Measurements from ENCODE around the gene TMEM131L. TPM values are rescaled to one million over a fixed set of nuclear protein-coding genes. Genes with fewer than 3 reads are reported as not detected.
"Not testable (repeated sequence)": the region's sequence is repeated elsewhere in the genome, so short reads cannot be mapped to it uniquely, and the experiment has no call there.

The TMEM131L gene
- total RNA-seq, 1 donor from 2014 or later: 28.1 TPM

DNA sequence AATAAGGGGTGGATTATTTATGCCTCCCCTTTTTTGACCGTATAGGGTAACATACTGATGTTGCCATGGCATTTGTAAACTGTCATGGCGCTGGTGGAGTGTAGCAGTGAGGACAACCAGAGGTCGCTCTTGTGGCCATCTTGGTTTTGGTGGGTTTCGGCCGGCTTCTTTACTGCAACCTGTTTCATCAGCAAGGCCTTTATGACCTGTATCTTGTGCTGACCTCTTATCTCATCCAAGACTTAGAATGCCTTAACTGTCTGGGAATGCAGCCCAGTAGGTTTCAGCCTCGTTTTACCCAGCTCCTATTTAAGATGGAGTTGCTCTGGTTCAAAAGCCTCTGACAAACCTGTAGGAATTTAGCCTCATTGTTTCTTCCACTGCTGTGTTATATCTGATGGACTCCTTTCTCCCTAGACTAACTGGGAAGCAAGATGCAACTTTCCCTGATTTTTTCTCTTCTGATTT is 71.4 kb downstream of the TMEM131L start:
- H3K4me1 Mint-ChIP-seq (ENCODE audit: low read depth): peaks cover 43% of the 10 kb centered on the region
- intact Hi-C loops (cut with micrococcal nuclease): no loop called here

DNA sequence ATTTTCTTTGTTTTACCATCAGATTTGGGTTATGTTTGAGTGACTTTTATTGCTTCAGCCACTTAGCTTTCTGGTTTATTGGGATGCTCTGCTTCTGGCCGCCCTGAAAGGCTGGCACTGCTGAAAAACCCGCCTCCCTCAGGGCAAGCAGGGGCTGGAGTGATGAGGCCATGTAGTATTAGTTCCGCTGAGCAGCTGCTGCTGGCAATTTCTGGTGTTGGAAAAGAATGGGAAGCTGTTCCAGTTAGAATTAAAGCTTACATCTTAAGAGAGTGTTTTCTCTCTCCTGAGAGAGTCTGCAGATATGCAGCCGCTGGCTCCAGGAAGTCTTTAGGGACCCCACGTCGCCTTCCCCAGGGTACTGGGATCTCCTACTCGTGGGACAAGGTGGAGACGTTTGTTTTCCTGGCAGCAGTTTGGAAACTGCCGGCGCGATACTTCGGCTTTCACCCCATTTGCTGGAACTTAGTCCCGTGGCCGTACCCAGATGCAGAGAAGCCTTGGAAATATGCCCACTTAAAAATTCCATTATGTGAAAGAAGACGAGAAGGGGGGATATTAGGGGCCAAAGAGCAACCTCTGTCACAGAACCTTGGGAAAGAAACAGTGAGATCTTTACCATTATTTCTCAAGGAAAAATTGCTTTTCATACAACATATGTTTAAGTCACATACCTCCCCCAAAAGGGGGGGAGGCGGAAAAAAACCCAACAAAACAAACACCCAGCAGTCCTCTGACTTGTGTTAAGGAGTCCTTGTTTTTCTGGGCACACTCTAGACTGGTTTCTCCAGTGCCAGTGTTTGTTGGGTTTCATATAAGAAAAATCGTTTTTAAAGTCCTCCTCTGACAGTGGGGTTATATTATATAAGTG is 72.6 kb downstream of the TMEM131L start:
- Mint-ChIP-seq H3K4me1 (ENCODE audit: low read depth) (peaks cover 41% of the 10 kb centered on the region), H3K27me3 (ENCODE audit: low read depth) (no peaks in the 10 kb centered on the region), H3K9me3 (no peaks in the 10 kb centered on the region), H3K36me3 (ENCODE audit: low read depth) (peaks cover 32% of the 10 kb centered on the region), H3K27ac (no peak overlapping the region), H3K4me3 (ENCODE audit: low read depth) (no peak overlapping the region)
- DNase-seq (ENCODE audit: low spot score): no peak
- intact Hi-C loops (cut with micrococcal nuclease): no loop called here

More for the DNA sequence above, 71.4 kb downstream of the TMEM131L start:
- Mint-ChIP-seq H3K4me3 (ENCODE audit: low read depth) (no peak overlapping the region), H3K9me3 (no peaks in the 10 kb centered on the region), H3K36me3 (ENCODE audit: low read depth) (peaks cover 34% of the 10 kb centered on the region), H3K27ac (no peak overlapping the region), H3K27me3 (ENCODE audit: low read depth) (no peaks in the 10 kb centered on the region)
- DNase-seq (ENCODE audit: low spot score): no peak

GRCh38 chr4:153539422-153539821 is 73.3 kb downstream of the TMEM131L start:
- peaks cover 39% of the 10 kb centered on the region for H3K4me1 Mint-ChIP-seq (ENCODE audit: low read depth)
- no peaks in the 10 kb centered on the region for H3K27me3 Mint-ChIP-seq (ENCODE audit: low read depth)

DNA sequence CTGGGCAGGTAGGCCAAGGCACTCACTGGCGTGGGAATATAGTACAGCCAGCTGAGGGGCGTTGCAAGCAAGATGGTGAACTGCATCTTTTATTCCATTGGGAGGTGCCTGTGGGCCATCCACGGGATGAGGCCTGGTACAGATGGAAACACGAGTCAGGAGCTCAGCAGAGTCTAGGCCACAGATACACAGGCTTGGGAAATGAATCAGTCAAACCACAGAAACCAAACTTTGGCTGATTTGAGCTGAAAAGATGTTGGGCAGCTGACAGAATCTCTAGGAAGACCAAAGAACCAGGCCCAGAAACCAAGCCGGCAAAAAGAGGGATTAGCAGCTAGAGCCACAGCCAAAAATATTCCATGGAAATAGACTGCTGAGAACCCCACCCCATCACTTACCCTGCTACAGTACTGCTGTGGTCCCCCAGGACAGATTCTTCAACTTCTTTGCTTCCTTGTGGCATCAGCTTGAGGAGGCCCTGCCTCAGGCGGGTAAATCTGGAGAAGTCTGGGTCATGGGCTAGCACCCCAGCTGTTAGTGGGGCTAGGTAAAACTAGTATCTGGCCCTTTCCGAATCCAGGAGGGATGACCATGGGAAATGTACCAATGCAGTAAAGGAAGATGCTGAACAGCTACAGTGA is 75.4 kb downstream of the TMEM131L start:
- Mint-ChIP-seq H3K4me3 (ENCODE audit: low read depth) (no peak overlapping the region), H3K27ac (no peak overlapping the region), H3K4me1 (ENCODE audit: low read depth) (peaks cover 30% of the 10 kb centered on the region), H3K36me3 (ENCODE audit: low read depth) (peaks cover 21% of the 10 kb centered on the region), H3K27me3 (ENCODE audit: low read depth) (no peaks in the 10 kb centered on the region), H3K9me3 (no peaks in the 10 kb centered on the region)
- intact Hi-C loops (cut with micrococcal nuclease): loop anchor here (2.0 kb wide), 1 partner anchor 19 kb away; no protein-coding TSS in a partner anchor
- no peak for DNase-seq (ENCODE audit: low spot score)

More at GRCh38 chr4:153539422-153539821, 73.3 kb downstream of the TMEM131L start:
- DNase-seq (ENCODE audit: low spot score): no peak
- Mint-ChIP-seq H3K27ac (no peak overlapping the region), H3K36me3 (ENCODE audit: low read depth) (peaks cover 30% of the 10 kb centered on the region), H3K4me3 (ENCODE audit: low read depth) (no peak overlapping the region), H3K9me3 (no peaks in the 10 kb centered on the region)
- intact Hi-C loops (cut with micrococcal nuclease): no loop called here

DNA sequence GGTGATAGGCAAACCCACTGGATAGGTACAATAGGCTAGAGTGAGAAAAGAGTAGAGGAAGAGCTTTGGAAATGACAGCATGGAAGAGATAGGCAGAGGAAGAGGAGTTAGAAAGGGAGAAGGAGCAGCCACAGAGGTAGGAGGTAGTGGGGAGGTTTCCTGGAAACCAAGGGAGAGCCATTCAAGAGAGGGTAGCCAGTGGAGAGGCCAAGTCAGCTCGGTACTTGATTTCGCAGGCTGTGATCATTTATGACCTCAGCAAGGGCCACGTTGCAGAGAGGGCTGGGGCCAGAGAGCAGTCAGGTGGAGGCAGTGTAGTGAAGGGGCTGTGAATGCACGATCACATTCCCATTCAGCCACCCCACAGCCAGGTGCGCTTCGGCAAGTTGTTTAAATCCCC is 76.0 kb downstream of the TMEM131L start:
- peaks cover 21% of the 10 kb centered on the region for H3K36me3 Mint-ChIP-seq (ENCODE audit: low read depth)
- no peaks in the 10 kb centered on the region for H3K27me3 Mint-ChIP-seq (ENCODE audit: low read depth)
- no peak for DNase-seq (ENCODE audit: low spot score)
- peaks cover 30% of the 10 kb centered on the region for H3K4me1 Mint-ChIP-seq (ENCODE audit: low read depth)
- H3K9me3 Mint-ChIP-seq: no peaks in the 10 kb centered on the region
- intact Hi-C loops (cut with micrococcal nuclease): no loop called here
- H3K27ac Mint-ChIP-seq: no peak overlapping the region
- no peak overlapping the region for H3K4me3 Mint-ChIP-seq (ENCODE audit: low read depth)

- H3K27me3 Mint-ChIP-seq (ENCODE audit: low read depth): no peaks in the 10 kb centered on the region
- no peak overlapping the region for H3K27ac Mint-ChIP-seq
- intact Hi-C loops (cut with micrococcal nuclease): no loop called here
- peaks cover 30% of the 10 kb centered on the region for H3K4me1 Mint-ChIP-seq (ENCODE audit: low read depth)
- H3K36me3 Mint-ChIP-seq (ENCODE audit: low read depth): peaks cover 18% of the 10 kb centered on the region
- no peak overlapping the region for H3K4me3 Mint-ChIP-seq (ENCODE audit: low read depth)
- DNase-seq (ENCODE audit: low spot score): no peak
- no peaks in the 10 kb centered on the region for H3K9me3 Mint-ChIP-seq
Measured at GRCh38 chr4:153542834-153543233, 76.7 kb downstream of the TMEM131L start.

DNA sequence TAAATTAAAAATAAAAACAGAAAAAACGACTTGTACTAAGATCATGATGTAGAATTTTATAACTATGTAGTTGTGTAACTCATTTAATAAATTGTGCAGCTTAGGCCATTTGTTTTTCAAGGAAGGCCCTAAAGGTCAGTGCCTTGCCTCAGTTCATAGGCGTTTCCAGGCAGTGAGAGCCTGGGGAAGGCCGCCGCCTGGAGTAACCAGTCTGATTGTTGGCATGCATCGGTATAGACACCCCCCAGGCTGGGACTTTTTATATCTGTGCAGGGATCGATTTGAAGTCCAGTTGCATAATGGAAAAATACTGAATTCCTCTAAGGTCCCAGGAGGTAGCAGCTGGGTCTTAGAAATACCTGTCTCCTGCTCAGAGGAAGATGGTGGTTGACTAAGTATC is 77.2 kb downstream of the TMEM131L start:
- H3K27ac Mint-ChIP-seq: no peak overlapping the region
- H3K4me3 Mint-ChIP-seq (ENCODE audit: low read depth): no peak overlapping the region
- H3K9me3 Mint-ChIP-seq: no peaks in the 10 kb centered on the region
- H3K4me1 Mint-ChIP-seq (ENCODE audit: low read depth): peaks cover 30% of the 10 kb centered on the region
- no peaks in the 10 kb centered on the region for H3K27me3 Mint-ChIP-seq (ENCODE audit: low read depth)
- no peak for DNase-seq (ENCODE audit: low spot score)
- H3K36me3 Mint-ChIP-seq (ENCODE audit: low read depth): peaks cover 16% of the 10 kb centered on the region
- intact Hi-C loops (cut with micrococcal nuclease): no loop called here

- Mint-ChIP-seq H3K9me3 (no peaks in the 10 kb centered on the region), H3K4me3 (ENCODE audit: low read depth) (no peak overlapping the region), H3K27ac (no peak overlapping the region), H3K4me1 (ENCODE audit: low read depth) (peaks cover 31% of the 10 kb centered on the region), H3K36me3 (ENCODE audit: low read depth) (peaks cover 20% of the 10 kb centered on the region), H3K27me3 (ENCODE audit: low read depth) (no peaks in the 10 kb centered on the region)
- intact Hi-C loops (cut with micrococcal nuclease): no loop called here
- DNase-seq (ENCODE audit: low spot score): no peak
Measured at GRCh38 chr4:153545822-153546221, 79.7 kb downstream of the TMEM131L start.

DNA sequence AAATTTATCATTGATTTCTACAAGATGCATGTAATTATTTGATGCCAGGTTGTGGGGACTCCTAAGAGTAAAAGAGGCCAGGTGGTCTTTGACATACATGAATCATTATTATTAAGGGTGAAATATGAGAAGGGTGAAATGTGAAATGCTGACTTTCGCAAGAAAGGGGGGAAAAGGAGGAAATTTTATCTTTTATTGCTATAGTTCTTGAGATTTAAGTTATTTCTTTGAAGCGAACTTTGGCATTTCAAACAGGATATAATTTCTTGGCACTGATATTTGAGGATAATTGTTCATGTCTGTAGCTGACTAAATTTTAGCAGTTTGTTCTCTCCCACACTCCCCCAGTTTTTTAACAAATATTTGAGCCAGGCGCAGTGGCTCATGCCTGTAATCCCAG is 80.1 kb downstream of the TMEM131L start:
- intact Hi-C loops (cut with micrococcal nuclease): no loop called here
- Mint-ChIP-seq H3K36me3 (ENCODE audit: low read depth) (peaks cover 22% of the 10 kb centered on the region), H3K4me3 (ENCODE audit: low read depth) (no peak overlapping the region), H3K27ac (no peak overlapping the region), H3K27me3 (ENCODE audit: low read depth) (no peaks in the 10 kb centered on the region), H3K9me3 (no peaks in the 10 kb centered on the region), H3K4me1 (ENCODE audit: low read depth) (peaks cover 27% of the 10 kb centered on the region)
- no peak for DNase-seq (ENCODE audit: low spot score)

GRCh38 chr4:153547520-153547919 is 81.4 kb downstream of the TMEM131L start:
- intact Hi-C loops (cut with micrococcal nuclease): no loop called here
- Mint-ChIP-seq H3K4me1 (ENCODE audit: low read depth) (peaks cover 17% of the 10 kb centered on the region), H3K36me3 (ENCODE audit: low read depth) (peaks cover 16% of the 10 kb centered on the region), H3K27ac (no peak overlapping the region), H3K27me3 (ENCODE audit: low read depth) (no peaks in the 10 kb centered on the region), H3K9me3 (no peaks in the 10 kb centered on the region), H3K4me3 (ENCODE audit: low read depth) (no peak overlapping the region)
- DNase-seq (ENCODE audit: low spot score): no peak

- intact Hi-C loops (cut with micrococcal nuclease): loop anchor here (2.0 kb wide), 1 partner anchor 52 kb away; no protein-coding TSS in a partner anchor
- peaks cover 19% of the 10 kb centered on the region for H3K36me3 Mint-ChIP-seq (ENCODE audit: low read depth)
- not testable (repeated sequence) for H3K27me3 Mint-ChIP-seq (ENCODE audit: low read depth); H3K4me3 Mint-ChIP-seq (ENCODE audit: low read depth); DNase-seq (ENCODE audit: low spot score); H3K9me3 Mint-ChIP-seq; H3K27ac Mint-ChIP-seq
- H3K4me1 Mint-ChIP-seq (ENCODE audit: low read depth): peaks cover 24% of the 10 kb centered on the region
Measured at GRCh38 chr4:153548907-153549306, 82.7 kb downstream of the TMEM131L start.

- intact Hi-C loops (cut with micrococcal nuclease): loop anchor here (2.0 kb wide), 1 partner anchor 53 kb away; no protein-coding TSS in a partner anchor
- peak overlapping the region; percentile 51 for H3K27ac Mint-ChIP-seq
- peaks cover 18% of the 10 kb centered on the region for H3K36me3 Mint-ChIP-seq (ENCODE audit: low read depth)
- no peak for DNase-seq (ENCODE audit: low spot score)
- peaks cover 23% of the 10 kb centered on the region for H3K4me1 Mint-ChIP-seq (ENCODE audit: low read depth)
- H3K9me3 Mint-ChIP-seq: no peaks in the 10 kb centered on the region
- no peak overlapping the region for H3K4me3 Mint-ChIP-seq (ENCODE audit: low read depth)
- H3K27me3 Mint-ChIP-seq (ENCODE audit: low read depth): no peaks in the 10 kb centered on the region
Measured at GRCh38 chr4:153549405-153549804, 83.2 kb downstream of the TMEM131L start.
